K562 (cell line): ENCODE measurements around the gene DLGAP1. TPM values are rescaled to one million over a fixed set of nuclear protein-coding genes. Genes with fewer than 3 reads are reported as not detected.

Experiments used
- ARHGAP35 ChIP-seq: fragments of 450-650 bp; IDR thresholded peaks from 2 replicates; pipeline ENCODE4 v1.6.1; 2018; ENCODE audit not compliant: partially characterized antibody
- BRD4 ChIP-seq: fragments of 200-600 bp; sonication (generic); IDR thresholded peaks from 2 replicates; pipeline ENCODE4 v1.6.1; 2017; ENCODE audit warnings: inconsistent platforms
- DIDO1 ChIP-seq: fragments of 450-650 bp; IDR thresholded peaks from 2 replicates; pipeline ENCODE4 v1.6.1; 2016; ENCODE audit warnings: low read depth, missing biosample characterization, missing genetic modification characterization
- FOXP1 ChIP-seq: sonication (generic); formaldehyde crosslinking; IDR thresholded peaks from 2 replicates; pipeline ENCODE4 v1.8.0; 2022; ENCODE audit warnings: mild to moderate bottlenecking, missing genetic modification reagents
- HMG20A ChIP-seq: fragments of 450-650 bp; formaldehyde crosslinking; conservative IDR thresholded peaks from 2 replicates; pipeline ENCODE4 v1.4.0; 2020; ENCODE audit warnings: mild to moderate bottlenecking, mixed read lengths
- KAT8 ChIP-seq: fragments of 450-650 bp; IDR thresholded peaks from 2 replicates; pipeline ENCODE4 v1.6.1; 2016; ENCODE audit warnings: low read depth, mild to moderate bottlenecking
- NONO ChIP-seq, 2 experiments: fragments of 200-400 bp in 1 of 2; fragments of 450-650 bp in 1 of 2; formaldehyde crosslinking in 1 of 2; IDR thresholded peaks; 2 replicates each; pipeline ENCODE4 v1.6.1; 2017; ENCODE audit warnings: low read depth in 2 of 2, mild to moderate bottlenecking in 2 of 2, moderate library complexity in 2 of 2, low read length in 1 of 2
- OTX1 ChIP-seq: fragments of 450-650 bp; formaldehyde crosslinking; IDR thresholded peaks from 2 replicates; pipeline ENCODE4 v1.4.0; 2022; ENCODE audit warnings: mild to moderate bottlenecking
- STAT5B ChIP-seq: fragments of 250-450 bp; sonication (Bioruptor Pico); IDR thresholded peaks from 2 replicates; pipeline ENCODE4 v1.8.0; 2021; ENCODE audit warnings: mild to moderate bottlenecking, inconsistent platforms
- ZFP36 ChIP-seq: fragments of 150-350 bp; IDR thresholded peaks from 2 replicates; pipeline ENCODE4 v1.6.1; 2018; ENCODE audit warnings: low read length, low read depth; ENCODE audit not compliant: partially characterized antibody
- ZNF431 ChIP-seq: sonication (generic); formaldehyde crosslinking; IDR thresholded peaks from 2 replicates; pipeline ENCODE4 v1.8.0; 2022; ENCODE audit warnings: mild to moderate bottlenecking, missing genetic modification reagents
- polyA plus RNA-seq, 8 experiments: library from polyadenylated mRNA; depleted of rRNA in 4 of 8; stranded (reverse) in 5 of 8; unstranded in 3 of 8; fragments of >200 nt; fragmentation: Nextera tagmentation in 2 of 8; fragmentation: Illumina TruSeq in 1 of 8; extraction: Ambion mirVana in 2 of 8; extraction: Trizol in 1 of 8; gene quantifications; 2 replicates each; pipeline versions ENCODE4 v1.2.1 to v1.2.3, GENCODE V29; 2011 to 2014; ENCODE audit warnings: inconsistent platforms in 1 of 8, missing spikeins in 1 of 8
- total RNA-seq, 7 experiments: library from RNA; depleted of rRNA in 6 of 7; stranded (reverse); fragments of >200 nt in 6 of 7; fragmentation: Illumina TruSeq in 2 of 7; extraction: Trizol in 2 of 7; gene quantifications; 2 replicates each; pipeline versions ENCODE4 v1.2.1 to v1.2.3, GENCODE V29; 2011 to 2021; ENCODE audit warnings: low replicate concordance in 1 of 7
- TF ChIP-seq, protein P1 (sequence below): sonication (generic); formaldehyde crosslinking; IDR thresholded peaks from 2 replicates; pipeline ENCODE4 v1.8.0; 2022; ENCODE audit warnings: mild to moderate bottlenecking, missing genetic modification reagents
- TF ChIP-seq, protein P2 (sequence below): IDR thresholded peaks from 2 replicates; pipeline ENCODE4 v1.6.1; 2011; ENCODE audit warnings: borderline replicate concordance, low read depth, mild to moderate bottlenecking, moderate library complexity, low read length; ENCODE audit not compliant: insufficient read depth, poor library complexity, severe bottlenecking
- TF ChIP-seq, protein P3 (sequence below): IDR thresholded peaks from 3 replicates; pipeline ENCODE4 v1.6.1; 2011; ENCODE audit warnings: borderline replicate concordance, mild to moderate bottlenecking; ENCODE audit not compliant: insufficient read length, insufficient read depth
- TF ChIP-seq, protein P4 (sequence below): sonication (generic); formaldehyde crosslinking; IDR thresholded peaks from 2 replicates; pipeline ENCODE4 v1.8.0; 2023; ENCODE audit warnings: missing genetic modification reagents, mild to moderate bottlenecking, borderline replicate concordance

The DLGAP1 gene
- total and polyA plus RNA-seq, 9 of the 15 experiments (the other 6 are each of a cell fraction or from before 2014, with no cell fraction given) = 0.04 to 0.22 (median 0.08) TPM

DNA sequence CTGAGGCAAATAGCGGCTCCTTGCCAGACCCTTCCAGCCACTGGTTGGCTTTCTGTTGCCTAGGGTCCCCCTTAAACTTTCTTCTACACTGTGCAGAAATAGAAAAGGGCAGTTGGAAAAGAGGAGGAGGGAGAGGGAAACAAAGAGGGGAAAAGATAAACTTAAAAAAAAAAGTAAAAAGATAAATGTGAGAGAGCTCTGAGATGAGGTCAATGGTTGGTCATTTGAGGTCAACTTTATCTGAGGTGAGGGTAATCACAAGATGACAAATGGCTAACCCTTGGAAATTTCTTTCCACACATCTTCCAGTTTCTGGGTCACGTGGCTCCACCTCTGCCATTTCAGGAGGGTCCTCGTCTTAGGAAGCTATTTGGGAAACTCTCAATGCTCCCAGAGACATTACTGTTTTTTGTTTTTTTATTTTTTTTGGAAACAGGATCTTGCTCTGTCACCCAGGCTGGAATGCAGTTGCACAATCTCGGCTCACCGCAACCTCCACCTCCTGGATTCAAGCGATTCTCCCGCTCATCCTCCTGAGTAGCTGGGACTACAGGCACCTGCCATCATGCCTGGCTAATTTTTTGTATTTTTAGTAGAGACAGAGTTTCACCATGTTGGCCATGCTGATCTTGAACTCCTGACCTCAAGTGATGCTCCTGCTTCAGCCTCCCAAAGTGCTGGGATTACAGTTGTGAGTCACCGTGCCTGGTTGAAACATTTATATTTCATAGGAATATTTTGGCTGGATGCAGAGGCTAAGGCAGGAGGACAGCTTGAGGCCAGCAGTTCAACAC, 805.3 kb downstream of the DLGAP1 start (continued):
- TF ChIP-seq, protein P1, sequence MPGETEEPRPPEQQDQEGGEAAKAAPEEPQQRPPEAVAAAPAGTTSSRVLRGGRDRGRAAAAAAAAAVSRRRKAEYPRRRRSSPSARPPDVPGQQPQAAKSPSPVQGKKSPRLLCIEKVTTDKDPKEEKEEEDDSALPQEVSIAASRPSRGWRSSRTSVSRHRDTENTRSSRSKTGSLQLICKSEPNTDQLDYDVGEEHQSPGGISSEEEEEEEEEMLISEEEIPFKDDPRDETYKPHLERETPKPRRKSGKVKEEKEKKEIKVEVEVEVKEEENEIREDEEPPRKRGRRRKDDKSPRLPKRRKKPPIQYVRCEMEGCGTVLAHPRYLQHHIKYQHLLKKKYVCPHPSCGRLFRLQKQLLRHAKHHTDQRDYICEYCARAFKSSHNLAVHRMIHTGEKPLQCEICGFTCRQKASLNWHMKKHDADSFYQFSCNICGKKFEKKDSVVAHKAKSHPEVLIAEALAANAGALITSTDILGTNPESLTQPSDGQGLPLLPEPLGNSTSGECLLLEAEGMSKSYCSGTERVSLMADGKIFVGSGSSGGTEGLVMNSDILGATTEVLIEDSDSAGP (CRISPR knock-in tag) = no peak
- 0 out of 2 replicates have a peak, but pooled peaks have one; percentile 33 for TF ChIP-seq OTX1 (CRISPR knock-in tag)
- TF ChIP-seq DIDO1 (tag) = peak; percentile 47
- TF ChIP-seq, protein P2, sequence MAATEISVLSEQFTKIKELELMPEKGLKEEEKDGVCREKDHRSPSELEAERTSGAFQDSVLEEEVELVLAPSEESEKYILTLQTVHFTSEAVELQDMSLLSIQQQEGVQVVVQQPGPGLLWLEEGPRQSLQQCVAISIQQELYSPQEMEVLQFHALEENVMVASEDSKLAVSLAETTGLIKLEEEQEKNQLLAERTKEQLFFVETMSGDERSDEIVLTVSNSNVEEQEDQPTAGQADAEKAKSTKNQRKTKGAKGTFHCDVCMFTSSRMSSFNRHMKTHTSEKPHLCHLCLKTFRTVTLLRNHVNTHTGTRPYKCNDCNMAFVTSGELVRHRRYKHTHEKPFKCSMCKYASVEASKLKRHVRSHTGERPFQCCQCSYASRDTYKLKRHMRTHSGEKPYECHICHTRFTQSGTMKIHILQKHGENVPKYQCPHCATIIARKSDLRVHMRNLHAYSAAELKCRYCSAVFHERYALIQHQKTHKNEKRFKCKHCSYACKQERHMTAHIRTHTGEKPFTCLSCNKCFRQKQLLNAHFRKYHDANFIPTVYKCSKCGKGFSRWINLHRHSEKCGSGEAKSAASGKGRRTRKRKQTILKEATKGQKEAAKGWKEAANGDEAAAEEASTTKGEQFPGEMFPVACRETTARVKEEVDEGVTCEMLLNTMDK = no peak
- TF ChIP-seq BRD4 = no peak
- TF ChIP-seq KAT8 = no peak
- TF ChIP-seq STAT5B = no peak
- TF ChIP-seq, protein P3, sequence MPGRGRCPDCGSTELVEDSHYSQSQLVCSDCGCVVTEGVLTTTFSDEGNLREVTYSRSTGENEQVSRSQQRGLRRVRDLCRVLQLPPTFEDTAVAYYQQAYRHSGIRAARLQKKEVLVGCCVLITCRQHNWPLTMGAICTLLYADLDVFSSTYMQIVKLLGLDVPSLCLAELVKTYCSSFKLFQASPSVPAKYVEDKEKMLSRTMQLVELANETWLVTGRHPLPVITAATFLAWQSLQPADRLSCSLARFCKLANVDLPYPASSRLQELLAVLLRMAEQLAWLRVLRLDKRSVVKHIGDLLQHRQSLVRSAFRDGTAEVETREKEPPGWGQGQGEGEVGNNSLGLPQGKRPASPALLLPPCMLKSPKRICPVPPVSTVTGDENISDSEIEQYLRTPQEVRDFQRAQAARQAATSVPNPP = no peak
- no peak for TF ChIP-seq NONO (IDR thresholded peaks at IDR 0.05; ENCODE audit: low read depth in 2 of 2, low read length in 1 of 2)
- 0 out of 2 replicates have a peak, but pooled peaks have one; percentile 26 for TF ChIP-seq HMG20A (CRISPR knock-in tag)
- no peak for TF ChIP-seq FOXP1 (CRISPR knock-in tag)
- TF ChIP-seq ZNF431 = no peak
- TF ChIP-seq, protein P4, sequence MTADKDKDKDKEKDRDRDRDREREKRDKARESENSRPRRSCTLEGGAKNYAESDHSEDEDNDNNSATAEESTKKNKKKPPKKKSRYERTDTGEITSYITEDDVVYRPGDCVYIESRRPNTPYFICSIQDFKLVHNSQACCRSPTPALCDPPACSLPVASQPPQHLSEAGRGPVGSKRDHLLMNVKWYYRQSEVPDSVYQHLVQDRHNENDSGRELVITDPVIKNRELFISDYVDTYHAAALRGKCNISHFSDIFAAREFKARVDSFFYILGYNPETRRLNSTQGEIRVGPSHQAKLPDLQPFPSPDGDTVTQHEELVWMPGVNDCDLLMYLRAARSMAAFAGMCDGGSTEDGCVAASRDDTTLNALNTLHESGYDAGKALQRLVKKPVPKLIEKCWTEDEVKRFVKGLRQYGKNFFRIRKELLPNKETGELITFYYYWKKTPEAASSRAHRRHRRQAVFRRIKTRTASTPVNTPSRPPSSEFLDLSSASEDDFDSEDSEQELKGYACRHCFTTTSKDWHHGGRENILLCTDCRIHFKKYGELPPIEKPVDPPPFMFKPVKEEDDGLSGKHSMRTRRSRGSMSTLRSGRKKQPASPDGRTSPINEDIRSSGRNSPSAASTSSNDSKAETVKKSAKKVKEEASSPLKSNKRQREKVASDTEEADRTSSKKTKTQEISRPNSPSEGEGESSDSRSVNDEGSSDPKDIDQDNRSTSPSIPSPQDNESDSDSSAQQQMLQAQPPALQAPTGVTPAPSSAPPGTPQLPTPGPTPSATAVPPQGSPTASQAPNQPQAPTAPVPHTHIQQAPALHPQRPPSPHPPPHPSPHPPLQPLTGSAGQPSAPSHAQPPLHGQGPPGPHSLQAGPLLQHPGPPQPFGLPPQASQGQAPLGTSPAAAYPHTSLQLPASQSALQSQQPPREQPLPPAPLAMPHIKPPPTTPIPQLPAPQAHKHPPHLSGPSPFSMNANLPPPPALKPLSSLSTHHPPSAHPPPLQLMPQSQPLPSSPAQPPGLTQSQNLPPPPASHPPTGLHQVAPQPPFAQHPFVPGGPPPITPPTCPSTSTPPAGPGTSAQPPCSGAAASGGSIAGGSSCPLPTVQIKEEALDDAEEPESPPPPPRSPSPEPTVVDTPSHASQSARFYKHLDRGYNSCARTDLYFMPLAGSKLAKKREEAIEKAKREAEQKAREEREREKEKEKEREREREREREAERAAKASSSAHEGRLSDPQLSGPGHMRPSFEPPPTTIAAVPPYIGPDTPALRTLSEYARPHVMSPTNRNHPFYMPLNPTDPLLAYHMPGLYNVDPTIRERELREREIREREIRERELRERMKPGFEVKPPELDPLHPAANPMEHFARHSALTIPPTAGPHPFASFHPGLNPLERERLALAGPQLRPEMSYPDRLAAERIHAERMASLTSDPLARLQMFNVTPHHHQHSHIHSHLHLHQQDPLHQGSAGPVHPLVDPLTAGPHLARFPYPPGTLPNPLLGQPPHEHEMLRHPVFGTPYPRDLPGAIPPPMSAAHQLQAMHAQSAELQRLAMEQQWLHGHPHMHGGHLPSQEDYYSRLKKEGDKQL (CRISPR knock-in tag) = no peak
- no peak for TF ChIP-seq ZFP36
- no peak for TF ChIP-seq ARHGAP35
